T follicular helper cell (primary cell): ENCODE results near the gene KCNAB3.
"Not testable (repeated sequence)": the region's sequence is repeated elsewhere in the genome, so short reads cannot be mapped to it uniquely, and the experiment has no call there.

ENCODE experiments used
- DNase-seq: peaks from one replicate; pipeline ENCODE4 v3.0.0-alpha.2; 2020; ENCODE audit warnings: low read depth
- total RNA-seq, 2 experiments: gene quantifications; one replicate each; lab custom pipeline; 2026; lab: John Stamatoyannopoulos, UW

KCNAB3 gene
- total RNA-seq = 5.1 to 6.9 reads per million in 2 experiments

DNA sequence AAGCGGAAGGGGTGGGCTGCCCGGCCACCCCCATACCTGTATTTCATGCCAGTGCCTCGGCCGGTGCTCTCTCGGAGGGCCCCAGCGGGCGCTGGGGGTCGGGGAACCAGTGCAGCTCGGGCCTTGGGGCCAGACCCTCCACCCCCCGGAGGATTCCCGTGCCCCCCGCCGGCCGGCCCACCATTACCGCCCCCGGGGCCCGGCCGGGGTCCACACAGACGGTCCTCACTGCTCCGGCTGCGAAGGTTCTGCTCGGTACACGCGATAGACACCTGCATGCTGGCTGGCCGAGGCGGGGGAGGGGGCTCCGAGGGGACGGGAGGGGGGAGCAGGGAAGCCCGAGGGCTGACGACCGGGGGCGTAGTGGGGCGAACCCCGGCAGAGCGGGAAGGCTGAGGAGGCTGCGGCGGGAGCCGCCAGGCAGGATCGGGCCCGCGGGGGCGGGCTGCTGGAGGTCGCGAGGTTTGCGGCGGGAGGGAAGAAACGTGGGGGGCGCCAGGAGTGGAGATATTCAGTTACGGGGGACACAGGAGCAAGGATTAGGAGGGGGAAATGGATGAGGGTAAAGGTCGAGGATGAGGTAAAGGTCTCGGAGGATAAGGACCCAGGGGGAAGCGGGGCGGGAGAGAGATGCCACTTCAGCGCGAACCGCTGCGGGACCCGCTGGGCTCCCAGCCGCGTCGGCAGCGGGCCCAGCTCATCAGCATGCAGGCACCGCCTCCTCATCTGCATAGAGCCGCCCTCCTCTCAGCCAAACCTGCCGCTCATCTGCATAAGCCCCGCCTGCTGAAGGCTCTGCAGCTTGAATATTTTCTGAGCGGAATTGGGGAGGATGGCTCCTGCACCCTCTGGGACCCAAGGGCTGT lies at the start of gene KCNAB3:
Gene KCNAB3 (minus strand): TSS at position 699 of the 866 bp plus-strand sequence. CDS start 421 bp downstream, at position 278.
- DNase-seq = peak; percentile 61

DNA sequence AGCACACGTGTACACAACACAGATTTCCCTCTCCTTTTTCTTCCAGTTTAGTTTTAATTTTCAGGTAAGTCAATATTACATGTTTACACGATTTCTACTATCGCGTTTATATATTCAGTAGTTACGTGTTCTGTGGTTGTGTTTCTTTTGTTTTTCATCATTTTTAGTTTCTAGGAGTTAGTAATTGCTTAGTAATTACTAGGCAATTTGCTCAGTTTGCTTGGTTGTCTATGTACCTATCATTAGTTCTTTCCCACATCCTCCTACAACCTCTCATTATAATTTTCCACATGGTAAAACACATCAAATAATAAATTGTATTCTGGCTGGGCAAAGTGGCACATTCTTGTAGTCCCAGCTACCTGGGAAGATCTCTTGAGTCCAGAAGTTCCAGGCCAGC lies 48.1 kb upstream of the KCNAB3 start:
- no peak for DNase-seq

DNA sequence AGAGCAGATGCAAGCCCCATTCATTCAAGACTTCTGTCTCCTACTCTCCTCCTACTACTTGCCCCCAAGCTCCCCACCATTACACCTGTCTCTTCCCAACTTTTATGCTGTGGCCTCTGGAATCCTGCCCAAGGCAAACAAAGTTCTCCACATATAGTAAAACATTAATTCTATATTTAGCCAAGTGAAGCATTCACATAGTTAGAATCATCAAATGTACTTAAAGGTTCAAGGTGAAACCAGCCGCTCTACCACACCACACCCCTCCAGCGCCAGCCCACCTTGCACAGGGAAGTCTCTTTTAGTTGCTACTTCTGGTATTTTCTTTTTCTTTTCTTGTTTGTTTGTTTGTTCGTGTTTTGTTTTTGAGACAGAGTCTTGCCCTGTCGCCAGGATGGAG lies 47.4 kb upstream of the KCNAB3 start:
- no peak for DNase-seq

DNA sequence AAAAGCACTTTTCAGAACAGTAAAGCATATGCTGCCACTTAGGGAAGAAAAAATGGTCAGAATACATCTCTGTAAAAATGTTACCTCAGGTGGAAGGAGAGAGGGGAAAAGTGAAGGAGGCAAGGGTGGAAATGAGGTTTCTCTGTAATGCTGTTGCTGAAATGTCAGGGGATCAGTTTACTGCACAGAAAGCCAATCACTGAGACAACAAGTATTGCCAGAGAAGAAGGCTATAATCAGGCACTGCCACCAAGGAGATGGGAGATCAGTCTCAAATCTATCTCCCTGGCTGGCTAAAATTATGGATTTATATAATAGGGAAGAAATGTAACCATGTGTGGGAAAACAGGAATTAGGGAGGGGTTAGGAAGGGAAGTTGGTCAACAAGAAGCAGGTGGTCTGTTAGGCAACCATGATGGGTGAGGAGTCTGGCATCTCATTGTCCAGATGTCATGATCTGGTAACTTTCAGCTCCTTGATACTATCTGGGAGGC lies 45.0 kb upstream of the KCNAB3 start:
- DNase-seq = no peak

DNA sequence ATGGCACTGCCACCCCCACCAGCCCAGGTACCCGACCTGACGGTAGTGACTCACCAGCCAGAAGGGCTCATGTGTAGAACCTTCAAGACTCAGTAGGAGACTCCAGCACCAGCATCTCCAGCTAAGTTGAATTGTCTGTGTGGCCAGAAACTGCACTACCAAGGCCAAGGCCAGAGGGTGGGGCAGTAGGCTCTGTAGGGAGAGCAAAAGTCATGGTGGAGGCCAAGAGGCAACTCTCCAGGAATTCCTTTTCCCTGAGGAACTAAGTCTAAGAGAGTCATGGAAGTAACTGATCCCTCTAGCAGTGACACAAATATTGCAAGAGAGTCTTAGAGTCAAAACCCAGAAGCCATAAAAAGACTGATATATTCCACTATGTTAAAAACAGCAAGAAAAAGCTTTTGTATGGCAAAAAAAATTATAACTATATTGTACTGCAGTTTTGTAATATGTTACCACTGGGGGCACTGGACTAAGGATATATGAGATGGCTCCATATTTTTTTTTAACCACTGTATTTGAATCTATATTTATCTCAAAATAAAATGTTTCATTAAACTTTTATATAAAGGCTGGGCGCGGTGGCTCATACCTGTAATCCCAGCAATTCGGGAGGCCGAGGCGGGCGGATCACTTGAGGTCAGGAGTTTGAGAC lies 42.6 kb upstream of the KCNAB3 start:
- DNase-seq = no peak

DNA sequence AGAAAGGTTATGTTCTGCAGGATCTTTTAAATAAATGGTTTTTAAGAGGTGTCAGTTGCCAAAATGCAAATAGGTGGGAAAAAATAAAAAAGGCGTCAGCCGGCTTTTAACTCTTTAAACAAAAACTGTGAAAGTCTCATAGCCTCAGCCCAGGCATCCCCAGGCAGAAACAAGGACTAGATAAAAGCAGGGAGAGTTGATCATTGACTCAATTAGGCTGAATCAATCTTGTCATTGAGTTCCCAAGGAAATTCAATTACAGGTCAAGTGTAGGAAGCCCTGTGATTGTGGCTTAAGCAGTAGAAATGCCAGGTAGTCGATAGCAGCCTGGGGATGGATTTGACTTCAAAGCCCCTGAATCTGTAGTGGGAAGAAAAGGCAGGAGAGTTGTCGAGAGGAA lies 42.0 kb upstream of the KCNAB3 start:
- no peak for DNase-seq

DNA sequence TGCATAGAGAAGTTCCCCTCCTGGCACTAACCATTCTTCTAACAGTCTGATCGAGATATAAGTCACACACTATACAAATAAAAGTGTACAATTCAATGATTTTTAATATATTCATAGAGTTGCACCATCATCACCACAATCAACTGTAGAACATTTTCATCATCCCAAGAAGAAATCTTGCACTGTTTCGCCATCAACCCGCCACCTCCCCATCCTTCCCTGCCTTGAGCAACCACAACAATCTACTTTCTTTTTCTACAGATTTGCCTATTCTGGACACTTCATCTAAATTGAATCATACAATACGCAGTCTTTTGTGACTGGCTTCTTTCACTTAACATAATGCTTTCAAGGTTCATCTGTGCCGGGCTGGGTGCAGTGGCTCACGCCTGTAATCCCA lies 39.8 kb upstream of the KCNAB3 start:
- DNase-seq = no peak

DNA sequence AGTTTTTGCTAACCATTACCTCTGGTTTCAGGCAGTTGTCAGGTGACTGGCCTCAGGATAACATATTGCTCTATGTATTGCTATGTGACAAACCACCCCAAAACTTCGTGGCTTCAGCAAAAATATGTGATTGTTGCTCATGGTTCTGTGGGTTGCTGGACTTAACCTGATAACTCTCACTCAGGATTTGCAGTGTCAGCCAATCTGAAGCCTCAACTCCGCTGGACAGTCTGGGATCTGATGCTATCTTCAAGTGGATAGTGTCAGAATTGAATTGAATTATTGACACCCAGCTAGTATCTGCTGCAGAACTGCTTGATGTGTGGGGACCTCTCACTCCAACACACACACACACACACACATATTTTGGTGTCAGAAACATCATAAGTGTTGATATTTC lies 38.1 kb upstream of the KCNAB3 start:
- DNase-seq = no peak

DNA sequence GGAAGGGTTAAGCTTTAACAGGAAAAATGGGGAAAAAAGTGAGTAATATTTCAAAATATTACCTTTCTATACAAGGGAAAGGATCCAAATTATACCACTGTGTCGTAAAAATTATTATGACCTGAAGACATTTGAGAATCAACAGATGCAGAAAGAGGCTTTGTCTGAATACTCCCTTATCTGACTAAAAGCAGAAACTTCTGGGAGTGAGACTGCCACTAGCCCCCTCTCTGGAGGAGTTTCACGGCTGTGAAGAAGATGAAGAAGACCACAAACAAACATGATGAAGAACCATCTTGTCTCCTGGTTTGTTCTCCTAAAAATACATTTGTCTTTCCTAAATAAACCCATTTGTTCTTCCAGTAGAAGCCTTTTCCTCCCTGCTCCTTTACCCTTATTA lies 31.8 kb upstream of the KCNAB3 start:
- no peak for DNase-seq

DNA sequence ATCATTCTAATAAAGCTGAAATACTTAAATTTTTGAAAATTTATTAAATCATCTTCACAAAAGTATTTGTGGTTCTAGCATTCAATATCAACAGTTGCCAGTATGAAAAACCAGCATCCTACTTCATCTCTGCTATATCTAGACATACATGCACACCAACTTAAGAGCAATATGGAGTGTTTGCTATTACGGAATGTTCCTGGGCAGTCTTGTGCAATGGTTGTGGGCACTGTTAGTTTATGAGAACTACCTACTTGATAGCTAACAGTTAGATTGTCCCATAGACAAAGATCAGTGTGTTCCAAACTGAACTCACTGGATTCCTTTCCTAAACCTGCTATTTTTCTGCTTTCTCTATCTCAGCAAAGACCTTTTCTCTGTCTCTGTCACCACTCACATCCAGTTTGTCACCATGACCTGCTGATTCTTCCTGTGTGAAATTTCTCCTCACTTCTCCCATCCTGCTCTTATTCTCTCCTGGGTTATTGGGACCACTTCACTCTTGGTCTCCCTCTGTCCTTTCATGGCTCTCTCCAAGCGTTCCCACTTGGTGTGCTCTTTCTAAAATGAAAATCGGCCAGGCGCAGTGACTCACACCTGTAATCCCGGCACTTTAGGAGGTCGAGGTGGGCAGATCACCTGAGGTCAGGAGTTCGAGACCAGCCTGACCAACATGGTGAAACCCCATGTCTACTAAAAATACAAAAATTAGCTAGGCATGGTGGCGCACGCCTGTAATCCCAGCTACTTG lies 30.0 kb upstream of the KCNAB3 start:
- DNase-seq = no peak

DNA sequence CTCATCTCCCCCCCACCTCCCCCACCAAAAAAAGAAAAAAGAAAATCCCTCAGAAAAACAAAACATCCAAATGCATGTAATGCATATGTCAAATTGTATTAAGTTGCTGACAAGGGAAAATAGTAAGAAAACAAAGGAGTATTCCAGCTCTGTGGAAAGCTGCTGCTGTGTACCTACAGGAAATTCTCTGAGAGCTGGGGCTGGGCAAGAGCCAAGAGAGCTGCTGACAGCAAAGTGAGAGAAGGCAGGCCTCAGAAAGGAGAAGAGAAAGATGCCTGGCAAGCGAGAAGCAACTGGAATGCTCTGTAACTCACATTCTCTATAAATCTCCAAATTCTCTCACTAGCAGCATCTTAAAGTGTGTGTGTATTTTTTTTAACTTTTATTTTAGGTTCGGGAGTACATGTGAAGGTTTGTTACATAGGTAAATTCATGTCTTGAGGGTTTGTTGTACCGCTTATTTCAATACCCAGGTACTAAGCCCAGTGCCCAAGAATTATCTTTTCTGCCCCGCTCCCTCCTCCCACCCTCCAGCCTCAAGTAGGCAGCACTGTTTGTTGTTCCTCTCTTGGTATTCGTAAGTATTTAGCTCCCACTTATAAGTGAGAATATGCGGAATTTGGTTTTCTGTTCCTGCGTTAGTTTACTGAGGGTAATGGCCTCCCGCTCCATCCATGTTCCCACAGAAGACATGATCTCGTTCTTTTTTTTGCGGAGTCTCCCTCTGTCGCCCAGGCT lies 26.7 kb upstream of the KCNAB3 start:
- no peak for DNase-seq

DNA sequence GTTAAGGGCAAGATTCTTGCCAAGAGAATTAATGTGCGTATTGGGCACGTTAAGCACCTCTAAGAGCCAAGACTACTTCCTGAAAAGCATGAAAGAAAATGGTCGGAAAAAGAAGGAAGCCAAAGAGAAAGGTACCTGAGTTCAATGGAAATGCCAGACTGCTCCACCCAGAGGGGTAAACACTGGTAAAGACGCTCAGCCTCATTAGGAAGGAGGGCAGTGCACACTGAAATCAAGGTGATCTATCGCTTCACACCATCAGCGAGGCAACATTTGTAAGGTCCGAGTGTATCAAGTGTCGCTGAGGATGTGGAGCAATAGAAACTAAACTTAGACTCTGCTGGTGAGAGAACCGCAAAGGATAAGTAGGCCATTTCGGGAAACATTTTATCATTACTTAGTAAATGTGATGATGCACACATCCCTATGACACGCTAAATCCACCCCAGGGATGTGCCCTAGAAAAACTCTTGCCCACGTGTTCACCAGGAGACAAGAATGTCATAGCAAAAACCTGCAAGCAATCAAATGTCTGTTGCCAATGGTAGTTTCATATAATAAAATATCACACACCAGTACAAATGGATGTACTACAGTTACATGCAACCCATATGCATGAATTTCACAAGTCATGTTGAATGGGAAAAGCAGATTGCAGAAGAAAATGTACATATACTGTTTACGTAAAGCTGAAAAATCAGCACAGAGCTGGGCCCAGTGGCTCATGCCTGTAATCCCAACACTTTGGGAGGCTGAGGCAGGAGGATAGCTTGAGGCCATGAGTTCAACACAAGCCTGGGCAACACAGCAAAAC lies 26.0 kb upstream of the KCNAB3 start:
- DNase-seq = no peak

DNA sequence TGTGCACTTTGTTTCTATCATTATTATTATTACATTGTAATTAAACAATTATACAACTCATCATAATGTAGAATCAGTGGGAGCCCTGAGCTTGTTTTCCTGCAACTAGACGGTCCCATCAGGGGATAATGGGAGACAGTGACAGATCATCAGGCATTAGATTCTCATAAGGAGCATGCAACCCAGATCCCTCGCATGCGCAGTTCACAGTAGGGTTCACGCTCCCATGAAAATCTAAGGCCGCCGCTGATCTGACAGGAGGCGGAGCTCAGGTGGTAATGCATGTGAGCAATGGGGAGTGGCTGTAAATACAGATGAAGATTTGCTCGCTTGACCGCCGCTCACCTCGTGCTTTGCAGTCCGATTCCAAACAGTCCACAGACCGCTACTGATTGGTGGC lies 23.6 kb upstream of the KCNAB3 start:
- not testable (repeated sequence) for DNase-seq

DNA sequence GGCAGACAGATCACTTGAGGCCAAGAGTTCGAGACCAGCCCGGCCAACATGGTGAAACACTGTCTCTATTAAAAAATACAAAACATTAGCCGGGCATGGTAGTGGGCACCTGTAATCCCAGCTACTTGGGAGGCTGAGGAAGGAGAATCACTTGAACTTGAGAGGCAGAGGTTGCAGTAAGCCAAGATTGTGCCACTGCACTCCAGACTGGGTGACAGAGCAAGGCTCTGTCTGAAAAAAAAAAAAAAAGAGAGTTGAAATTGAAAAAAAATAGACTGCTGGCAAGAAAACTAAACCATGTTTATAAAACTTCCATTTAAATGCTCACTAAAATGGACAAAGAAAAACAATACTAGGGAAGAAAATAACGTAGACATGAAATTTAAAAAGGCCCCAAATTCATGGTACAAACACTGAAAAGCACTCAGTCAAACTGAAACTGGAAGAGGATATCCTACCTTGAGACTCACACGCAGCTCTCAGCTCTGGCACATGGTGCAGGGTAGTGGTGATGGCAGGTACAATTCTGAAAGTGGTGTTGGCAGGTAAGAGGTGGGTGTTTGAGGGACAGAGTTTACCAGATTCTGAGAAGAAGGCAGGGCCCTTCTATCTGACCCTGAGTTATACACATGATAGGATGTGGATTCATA lies 21.6 kb upstream of the KCNAB3 start:
- no peak for DNase-seq

DNA sequence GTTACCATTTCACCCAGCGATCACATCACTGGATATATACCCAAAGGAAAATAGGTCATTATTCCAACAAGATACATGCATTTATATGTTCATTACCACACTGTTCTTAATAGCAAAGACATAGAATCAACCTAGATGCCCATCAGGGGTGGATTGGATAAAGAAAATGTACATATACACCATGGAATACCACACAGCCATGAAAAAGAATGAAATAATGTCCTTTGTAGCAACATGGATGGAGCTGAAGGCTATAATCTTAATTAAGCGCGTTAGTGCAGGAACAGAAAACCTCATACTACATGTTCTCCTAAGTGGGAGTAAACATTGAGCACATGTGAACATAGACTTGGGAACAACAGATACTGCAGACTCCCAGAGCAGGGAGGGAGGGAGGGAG lies 20.9 kb upstream of the KCNAB3 start:
- no peak for DNase-seq

DNA sequence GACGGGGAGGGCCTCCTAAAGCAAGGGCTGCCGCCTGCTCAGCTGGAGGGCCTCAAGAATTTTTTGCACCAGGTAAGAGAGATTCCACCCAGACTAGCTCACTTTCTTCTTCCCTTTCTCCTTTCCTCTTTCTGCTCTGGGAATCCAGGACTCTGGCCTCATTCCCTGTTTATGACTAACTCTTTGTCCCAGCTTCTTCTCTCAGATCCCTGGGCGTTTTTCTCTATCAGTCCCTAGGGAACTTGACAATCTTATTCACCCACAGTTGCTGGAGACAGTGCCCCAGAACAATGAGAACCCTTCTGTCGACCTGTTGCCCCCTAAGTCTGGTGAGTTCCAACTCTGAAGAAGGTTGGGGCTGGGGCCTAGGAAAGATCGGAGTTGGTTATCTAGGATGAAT lies 18.0 kb upstream of the KCNAB3 start:
- no peak for DNase-seq

DNA sequence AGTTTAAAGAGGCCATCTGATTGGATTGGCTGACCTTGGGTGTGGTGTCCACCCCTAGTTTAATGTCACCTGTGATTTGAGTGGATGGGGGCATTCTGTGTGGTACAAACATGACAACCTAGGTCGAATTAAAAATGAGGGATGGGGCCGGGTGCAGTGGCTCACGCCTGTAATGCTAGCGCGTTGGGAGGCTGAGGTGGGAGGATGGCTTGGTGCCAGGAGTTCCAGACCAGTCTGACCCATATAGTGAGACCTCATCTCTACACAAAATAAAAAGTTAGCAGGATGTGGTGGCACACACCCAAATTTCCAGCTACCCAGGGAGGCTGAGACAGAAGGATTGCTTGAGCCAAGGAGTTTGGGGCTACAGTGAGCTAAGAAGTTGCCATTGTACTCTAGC lies 16.8 kb upstream of the KCNAB3 start:
- DNase-seq = no peak

DNA sequence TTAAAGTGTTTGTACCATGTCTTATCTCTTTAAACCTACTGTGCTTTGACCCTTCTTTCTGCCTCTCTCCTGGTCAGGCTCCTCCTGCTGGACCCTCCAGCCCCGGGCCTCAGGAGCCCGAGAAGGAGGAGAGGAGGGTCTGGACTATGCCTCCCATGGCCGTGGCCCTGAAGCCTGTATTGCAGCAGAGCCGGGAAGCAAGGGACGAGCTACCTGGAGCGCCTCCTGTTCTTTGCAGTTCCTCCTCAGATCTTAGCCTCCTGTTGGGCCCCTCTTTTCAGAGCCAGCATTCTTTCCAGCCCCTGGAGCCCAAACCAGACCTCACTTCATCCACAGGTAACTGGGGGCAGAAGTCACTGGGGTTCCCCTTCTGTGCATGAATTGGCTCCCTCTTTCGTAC lies 16.0 kb upstream of the KCNAB3 start:
- no peak for DNase-seq

DNA sequence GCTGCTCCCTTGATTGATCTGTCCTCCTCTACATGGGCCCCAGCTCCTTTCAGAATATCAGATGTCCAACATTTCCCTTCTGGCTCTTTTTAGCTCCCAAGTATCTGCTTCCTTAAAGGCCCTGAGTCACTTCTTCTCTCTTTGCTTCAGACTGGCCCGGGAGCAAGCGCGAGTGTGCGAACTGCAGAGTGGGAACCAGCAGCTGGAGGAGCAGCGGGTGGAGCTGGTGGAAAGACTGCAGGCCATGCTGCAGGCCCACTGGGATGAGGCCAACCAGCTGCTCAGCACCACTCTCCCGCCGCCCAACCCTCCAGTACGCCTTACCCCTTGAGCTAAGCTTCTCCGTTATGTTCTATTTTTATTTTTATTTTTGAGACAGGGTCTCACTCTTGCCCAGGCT lies 14.7 kb upstream of the KCNAB3 start:
- no peak for DNase-seq

DNA sequence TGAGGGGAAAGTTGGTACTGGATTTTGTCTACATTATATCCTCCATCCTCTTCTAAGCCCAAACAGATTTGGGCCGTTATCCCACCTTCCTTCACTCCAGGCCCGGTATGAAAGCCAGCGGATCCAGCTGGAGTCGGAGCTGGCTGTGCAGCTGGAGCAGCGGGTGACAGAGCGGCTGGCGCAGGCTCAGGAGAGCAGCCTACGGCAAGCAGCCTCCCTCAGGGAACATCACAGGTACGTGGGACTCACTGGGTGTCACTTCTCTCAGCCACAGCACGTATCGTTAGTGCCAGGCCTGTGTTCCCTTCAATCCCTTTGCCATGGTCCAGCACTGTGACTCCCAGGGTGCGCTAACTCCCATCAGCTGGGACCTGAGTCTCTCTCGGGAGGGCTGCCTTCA lies 13.6 kb upstream of the KCNAB3 start:
- DNase-seq = no peak
